ENCODE data around the gene APOM. TPM values are rescaled to one million over a fixed set of nuclear protein-coding genes. Genes with fewer than 3 reads are reported as not detected.

Gene APOM
- total and polyA plus RNA-seq, 2 of the 4 experiments (the other 2 are of a cell fraction): 1.4 to 3.8 TPM

GRCh38 chr6:31706599-31706998 is 50.9 kb downstream of the APOM start, which contains the start of gene LY6G6F:
Gene LY6G6F (plus strand): TSS chr6:31706866. CDS start chr6:31706907, 41 bp downstream.
- WGBS, 2 experiments (ENCODE audit: extremely low coverage in 2 of 2, insufficient read length in 1 of 2): 100% methylated on average over 1 of the region's 3 CpGs; no CpG with 5 or more reads in 1 of the 2 experiments
- Histone ChIP-seq H3K79me1 (ENCODE audit: low read depth in 1 of 2, low read length in 2 of 2) (peaks cover 7 to 13% of the 10 kb centered on the region in 2 experiments), H4K91ac (ENCODE audit: insufficient read depth, low read depth, low read length) (no peak within 1 kb of the TSS), H3K4me2 (ENCODE audit: low read depth, low read length) (no peak within 1 kb of the TSS), H3K4ac (ENCODE audit: low read depth, low read length) (no peak within 1 kb of the TSS), H3K36me3 (ENCODE audit: control insufficient read depth, insufficient read depth, low read length) (no peaks in the 10 kb centered on the region), H3K4me1 (ENCODE audit: control insufficient read depth, insufficient read depth, low read length) (peaks cover 5% of the 10 kb centered on the region), H3K56ac (ENCODE audit: extremely low read depth, insufficient read depth, low read length) (no peak within 1 kb of the TSS), H4K5ac (ENCODE audit: low read depth, low read length) (no peak within 1 kb of the TSS), H3K9me1 (ENCODE audit: insufficient read depth, low read length) (peaks cover 3% of the 10 kb centered on the region; the same call in 1 of the 2 replicates), H3K9me3 (ENCODE audit: control insufficient read depth, insufficient read depth, low read length) (no peaks in the 10 kb centered on the region), H2AK9ac (replicated peaks; ENCODE audit: low read depth, low read length, poor library complexity) (no peak within 1 kb of the TSS), H3K4me3 (ENCODE audit: insufficient read depth, low read depth, low read length) (no peak within 1 kb of the TSS), H2BK20ac (ENCODE audit: low read depth, low read length) (no peak within 1 kb of the TSS), H2BK120ac (ENCODE audit: low read depth, low read length) (no peak within 1 kb of the TSS), H3K27me3 (ENCODE audit: control insufficient read depth, insufficient read depth, low read length) (peaks cover 12% of the 10 kb centered on the region; the same call in 1 of the 2 replicates), H3K27ac (ENCODE audit: insufficient read depth, low read length) (no peak within 1 kb of the TSS), H3K18ac (ENCODE audit: low read depth, low read length) (no peak within 1 kb of the TSS), H2AK5ac (ENCODE audit: low read depth, low read length) (no peak within 1 kb of the TSS), H3K14ac (replicated peaks; ENCODE audit: low read depth, low read length) (no peak within 1 kb of the TSS), H2AFZ (replicated peaks; ENCODE audit: low read length, poor library complexity) (peak within 1 kb of the TSS; percentile 61), H4K8ac (ENCODE audit: low read depth in 2 of 2, low read length in 2 of 2) (no peak within 1 kb of the TSS), H3K9ac (ENCODE audit: low read depth, low read length) (no peak within 1 kb of the TSS), H4K20me1 (ENCODE audit: insufficient read depth, low read length) (0 out of 2 replicates have a peak, but pooled peaks cover 6% of the 10 kb centered on the region), H2BK15ac (ENCODE audit: low read depth, low read length) (no peak within 1 kb of the TSS), H3K23ac (ENCODE audit: low read depth, low read length) (no peak within 1 kb of the TSS), H2BK5ac (ENCODE audit: low read depth, low read length, poor library complexity, severe bottlenecking) (no peak within 1 kb of the TSS)
- in situ Hi-C loops (cut with MboI; ENCODE audit: low sequenced_read_pairs) (no loop called here), dilution Hi-C loops (cut with HindIII; ENCODE audit: low sequenced_read_pairs, unreplicated experiment) (no loop called here), intact Hi-C loops (cut with micrococcal nuclease) (no loop called here)
- TF ChIP-seq POLR2A (IDR thresholded peaks at IDR 0.05; ENCODE audit: low read depth, low read length) (no peak), CHD1 (IDR thresholded peaks at IDR 0.05; ENCODE audit: low read depth, low read length) (no peak), FOS (IDR thresholded peaks at IDR 0.05; ENCODE audit: low read depth, low read length) (no peak), MAFK (IDR thresholded peaks at IDR 0.05; ENCODE audit: low read depth, low read length) (no peak), RAD21 (IDR thresholded peaks at IDR 0.05; ENCODE audit: low read length) (no peak), MXI1 (IDR thresholded peaks at IDR 0.05; ENCODE audit: borderline replicate concordance, low read depth, low read length) (no peak), BHLHE40 (IDR thresholded peaks at IDR 0.05; ENCODE audit: low read depth, low read length) (no peak), RCOR1 (IDR thresholded peaks at IDR 0.05; ENCODE audit: insufficient replicate concordance, low read length) (no peak), RFX5 (IDR thresholded peaks at IDR 0.05; ENCODE audit: low read depth, low read length) (no peak), MAZ (IDR thresholded peaks at IDR 0.05; ENCODE audit: borderline replicate concordance, low read depth, low read length) (no peak), CTCF (conservative IDR thresholded peaks at IDR 0.05; ENCODE audit: low read depth, low read length) (no peak), ELK1 (IDR thresholded peaks at IDR 0.05; ENCODE audit: borderline replicate concordance, low read depth, low read length) (no peak), SMC3 (IDR thresholded peaks at IDR 0.05; ENCODE audit: low read depth, low read length) (no peak), USF2 (IDR thresholded peaks at IDR 0.05; ENCODE audit: low read depth, low read length) (no peak), CEBPB (IDR thresholded peaks at IDR 0.05; ENCODE audit: low read depth, low read length) (no peak), NFE2L2 (IDR thresholded peaks at IDR 0.05; ENCODE audit: low read depth, low read length) (no peak)
- POLR2A ChIA-PET (ENCODE audit: unreplicated experiment): interaction anchor here (0.6 kb wide), 1 partner anchor 121 kb away, joined by 3 read pairs; the partner anchor contains the start of gene HSPA1B
- BruUV-seq (replicated peaks): no TSS peak
- no peak for DNase-seq
- CTCF ChIA-PET: no interaction called here
- no peak for ATAC-seq (ENCODE audit: low read depth)

Measured in IMR-90 (cell line).